ENCODE data around the gene COL6A1. TPM values are rescaled to one million over a fixed set of nuclear protein-coding genes. Genes with fewer than 3 reads are reported as not detected.
A peak's percentile ranks its signal among the peaks of the same experiment; 100 is the strongest.

The COL6A1 gene
- total RNA-seq, 1 experiment from 2014 or later: 19.7 TPM

- Histone ChIP-seq H3K4me3 (ENCODE audit: low read depth, low read length, poor library complexity, severe bottlenecking) (no peak overlapping the region), H3K4me1 (ENCODE audit: insufficient read depth, low read length, poor library complexity, severe bottlenecking) (peaks cover 51% of the 10 kb centered on the region), H3K36me3 (ENCODE audit: insufficient read depth, low read length, poor library complexity, severe bottlenecking) (no peaks in the 10 kb centered on the region), H3K27ac (ENCODE audit: low read depth, low read length, poor library complexity, severe bottlenecking) (peak overlapping the region; percentile 73), H3K9me3 (ENCODE audit: low read depth, low read length, poor library complexity, severe bottlenecking) (no peaks in the 10 kb centered on the region), H3K27me3 (replicated peaks; ENCODE audit: insufficient read depth, low read depth, low read length, poor library complexity) (no peaks in the 10 kb centered on the region)
- CTCF ChIA-PET: no interaction called here
- TF ChIP-seq CTCF (conservative IDR thresholded peaks at IDR 0.05; ENCODE audit: low read depth, low read length) (no peak), EZH2 (IDR thresholded peaks at IDR 0.05; ENCODE audit: borderline replicate concordance, low read depth, low read length, poor library complexity, severe bottlenecking) (no peak)
- peak; percentile 67 for DNase-seq (ENCODE audit: low spot score)
- intact Hi-C loops (cut with micrococcal nuclease; ENCODE audit: unreplicated experiment): loop anchor here (2.0 to 5.0 kb wide), 3 partner anchors 127 to 256 kb away; partner anchors contain the start of genes COL6A2 and LSS
- POLR2A ChIA-PET (ENCODE audit: low non-redundant PET): no interaction called here
- BruUV-seq (replicated peaks): no TSS peak
These were observed 9.8 kb upstream of the COL6A1 start for GRCh38 chr21:45971616-45972352.

DNA sequence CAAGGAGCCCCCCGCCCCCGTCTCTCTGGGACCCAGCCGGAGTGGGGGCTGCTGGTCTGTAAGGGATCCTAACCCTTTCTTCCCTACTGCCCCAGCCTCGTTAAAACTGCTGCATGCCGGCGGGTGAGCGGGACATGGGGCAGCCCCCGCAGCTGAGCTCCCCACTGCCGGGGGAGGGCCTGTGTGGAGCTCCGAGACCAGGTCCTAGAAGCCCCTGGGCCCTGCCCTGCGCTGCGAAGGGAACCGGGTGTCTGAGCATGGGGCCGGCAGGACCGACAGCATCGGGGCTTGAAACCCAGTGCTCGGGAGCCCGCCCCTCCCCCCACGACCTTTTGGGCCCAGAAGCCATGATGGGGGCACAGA is 9.2 kb upstream of the COL6A1 start:
- peak overlapping the region; percentile 45 for H3K4me3 ChIP-seq (ENCODE audit: low read depth, low read length, poor library complexity, severe bottlenecking)
- H3K36me3 ChIP-seq (ENCODE audit: insufficient read depth, low read length, poor library complexity, severe bottlenecking): no peaks in the 10 kb centered on the region
- CTCF ChIA-PET: interaction anchor here (1.7 kb wide), 1 partner anchor 171 kb away, joined by 20 read pairs; no protein-coding TSS in a partner anchor
- TF ChIP-seq CTCF (conservative IDR thresholded peaks at IDR 0.05; ENCODE audit: low read depth, low read length): no peak
- TF ChIP-seq EZH2 (IDR thresholded peaks at IDR 0.05; ENCODE audit: borderline replicate concordance, low read depth, low read length, poor library complexity, severe bottlenecking): no peak
- POLR2A ChIA-PET (ENCODE audit: low non-redundant PET): no interaction called here
- BruUV-seq (replicated peaks): no TSS peak
- peak overlapping the region; percentile 73 for H3K27ac ChIP-seq (ENCODE audit: low read depth, low read length, poor library complexity, severe bottlenecking)
- intact Hi-C loops (cut with micrococcal nuclease; ENCODE audit: unreplicated experiment): loop anchor here (2.0 to 5.0 kb wide), 3 partner anchors 126 to 255 kb away; partner anchors contain the start of genes COL6A2 and LSS
- H3K4me1 ChIP-seq (ENCODE audit: insufficient read depth, low read length, poor library complexity, severe bottlenecking): peaks cover 56% of the 10 kb centered on the region
- no peaks in the 10 kb centered on the region for H3K27me3 ChIP-seq (replicated peaks; ENCODE audit: insufficient read depth, low read depth, low read length, poor library complexity)
- no peak for DNase-seq (ENCODE audit: low spot score)
- no peaks in the 10 kb centered on the region for H3K9me3 ChIP-seq (ENCODE audit: low read depth, low read length, poor library complexity, severe bottlenecking)

- Histone ChIP-seq H3K9me3 (ENCODE audit: low read depth, low read length, poor library complexity, severe bottlenecking) (no peaks in the 10 kb centered on the region), H3K27ac (ENCODE audit: low read depth, low read length, poor library complexity, severe bottlenecking) (peak overlapping the region; percentile 73), H3K4me3 (ENCODE audit: low read depth, low read length, poor library complexity, severe bottlenecking) (peak overlapping the region; percentile 45), H3K27me3 (replicated peaks; ENCODE audit: insufficient read depth, low read depth, low read length, poor library complexity) (no peaks in the 10 kb centered on the region), H3K36me3 (ENCODE audit: insufficient read depth, low read length, poor library complexity, severe bottlenecking) (no peaks in the 10 kb centered on the region), H3K4me1 (ENCODE audit: insufficient read depth, low read length, poor library complexity, severe bottlenecking) (peaks cover 59% of the 10 kb centered on the region)
- peak; percentile 75 for DNase-seq (ENCODE audit: low spot score)
- ChIA-PET POLR2A (ENCODE audit: low non-redundant PET) (no interaction called here), CTCF (interaction anchor here (0.6 to 1.7 kb wide), 2 partner anchors 171 to 358 kb away, joined by 4 to 20 read pairs; no protein-coding TSS in a partner anchor)
- no peak for TF ChIP-seq EZH2 (IDR thresholded peaks at IDR 0.05; ENCODE audit: borderline replicate concordance, low read depth, low read length, poor library complexity, severe bottlenecking)
- no peak for TF ChIP-seq CTCF (conservative IDR thresholded peaks at IDR 0.05; ENCODE audit: low read depth, low read length)
- BruUV-seq (replicated peaks): no TSS peak
- intact Hi-C loops (cut with micrococcal nuclease; ENCODE audit: unreplicated experiment): loop anchor here (2.0 to 5.0 kb wide), 3 partner anchors 126 to 254 kb away; partner anchors contain the start of genes COL6A2 and LSS
These were observed 8.7 kb upstream of the COL6A1 start for GRCh38 chr21:45972716-45973474.
